K562 (cell line): ENCODE measurements around the gene KLHL29. TPM values are rescaled to one million over a fixed set of nuclear protein-coding genes. Genes with fewer than 3 reads are reported as not detected.

Experiments
- ATF1 ChIP-seq, 2 experiments: fragments of 450-650 bp in 1 of 2; IDR thresholded peaks; 2 replicates each; pipeline ENCODE4 v1.6.1; 2016; ENCODE audit warnings: missing compliant biosample characterization in 1 of 2, missing genetic modification characterization in 1 of 2
- BACH1 ChIP-seq: fragments of 200-800 bp; sonication (Bioruptor generic); IDR thresholded peaks from 2 replicates; pipeline ENCODE4 v1.6.1; 2016; ENCODE audit warnings: missing genetic modification characterization, missing compliant biosample characterization
- DPF2 ChIP-seq: fragments of 450-650 bp; IDR thresholded peaks from 2 replicates; pipeline ENCODE4 v1.6.1; 2016
- ELF1 ChIP-seq: fragments of 200-800 bp; sonication (Bioruptor generic); IDR thresholded peaks from 2 replicates; pipeline ENCODE4 v1.6.1; 2016; ENCODE audit warnings: missing genetic modification characterization, missing compliant biosample characterization
- NFYB ChIP-seq: IDR thresholded peaks from 2 replicates; pipeline ENCODE4 v1.6.1; 2011; ENCODE audit warnings: mild to moderate bottlenecking, moderate library complexity; ENCODE audit not compliant: insufficient read length; ENCODE audit errors: extremely low read depth
- NR2C2 ChIP-seq, 2 experiments: fragments of 200-800 bp in 1 of 2; sonication (Bioruptor generic) in 1 of 2; sonication (generic) in 1 of 2; formaldehyde crosslinking in 1 of 2; IDR thresholded peaks; 2 replicates each; pipeline versions ENCODE4 v1.6.1 to v1.8.0; 2016 to 2022; ENCODE audit warnings: mild to moderate bottlenecking in 1 of 2, missing compliant biosample characterization in 1 of 2, missing genetic modification characterization in 1 of 2, missing genetic modification reagents in 1 of 2
- USF1 ChIP-seq: sonication (generic); formaldehyde crosslinking; IDR thresholded peaks from 2 replicates; pipeline ENCODE4 v1.9.0; 2022; ENCODE audit warnings: mild to moderate bottlenecking, missing genetic modification reagents
- ZBTB40 ChIP-seq, 2 experiments: fragments of 450-650 bp in 1 of 2; sonication (generic) in 1 of 2; formaldehyde crosslinking in 1 of 2; IDR thresholded peaks; 2 replicates each; pipeline versions ENCODE4 v1.7.1 to v1.9.0; 2016 to 2022; ENCODE audit warnings: inconsistent platforms in 1 of 2, mild to moderate bottlenecking in 1 of 2, missing genetic modification reagents in 1 of 2
- ZNF143 ChIP-seq: sonication (generic); formaldehyde crosslinking; IDR thresholded peaks from 2 replicates; pipeline ENCODE4 v1.9.0; 2022; ENCODE audit warnings: mild to moderate bottlenecking, missing genetic modification reagents
- ZNF347 ChIP-seq: fragments of 450-650 bp; formaldehyde crosslinking; IDR thresholded peaks from 2 replicates; pipeline ENCODE4 v1.4.0; 2020; ENCODE audit warnings: low read depth, mild to moderate bottlenecking, moderate library complexity
- ZNF644 ChIP-seq: fragments of 200-800 bp; sonication (Bioruptor generic); IDR thresholded peaks from 2 replicates; pipeline ENCODE4 v1.6.1; 2016; ENCODE audit warnings: low read depth, missing genetic modification characterization, missing compliant biosample characterization
- polyA plus RNA-seq, 8 experiments: library from polyadenylated mRNA; depleted of rRNA in 4 of 8; stranded (reverse) in 5 of 8; unstranded in 3 of 8; fragments of >200 nt; fragmentation: Nextera tagmentation in 2 of 8; fragmentation: Illumina TruSeq in 1 of 8; extraction: Ambion mirVana in 2 of 8; extraction: Trizol in 1 of 8; gene quantifications; 2 replicates each; pipeline versions ENCODE4 v1.2.1 to v1.2.3, GENCODE V29; 2011 to 2014; ENCODE audit warnings: inconsistent platforms in 1 of 8, missing spikeins in 1 of 8
- total RNA-seq, 7 experiments: library from RNA; depleted of rRNA in 6 of 7; stranded (reverse); fragments of >200 nt in 6 of 7; fragmentation: Illumina TruSeq in 2 of 7; extraction: Trizol in 2 of 7; gene quantifications; 2 replicates each; pipeline versions ENCODE4 v1.2.1 to v1.2.3, GENCODE V29; 2011 to 2021; ENCODE audit warnings: low replicate concordance in 1 of 7
- TF ChIP-seq, protein P1 (sequence below): fragments of 450-650 bp; conservative IDR thresholded peaks from 2 replicates; pipeline ENCODE4 v1.6.1; 2016; ENCODE audit warnings: missing genetic modification characterization, low read depth, mild to moderate bottlenecking, missing compliant biosample characterization, moderate library complexity

The KLHL29 gene
- total and polyA plus RNA-seq, 9 of the 15 experiments (the other 6 are each of a cell fraction or from before 2014, with no cell fraction given) = 0.03 to 0.31 (median 0.08) TPM; not detected in 1

- TF ChIP-seq USF1 (CRISPR knock-in tag) (peak; percentile 82), ATF1 (CRISPR knock-in tag; IDR thresholded peaks at IDR 0.05) (no peak), ATF1 (tag; IDR thresholded peaks at IDR 0.05) (peak; percentile 40), NR2C2 (CRISPR knock-in tag; IDR thresholded peaks at IDR 0.05) (no peak), NR2C2 (tag; IDR thresholded peaks at IDR 0.05) (peak; percentile 42; the same call in 1 of the 2 replicates), NFYB (peak; percentile 84), ELF1 (peak; percentile 17; the same call in 1 of the 2 replicates), DPF2 (peak; percentile 35; the same call in 1 of the 2 replicates), ZNF644 (tag) (no peak), BACH1 (peak; percentile 26; the same call in 1 of the 2 replicates), ZBTB40 (IDR thresholded peaks at IDR 0.05) (0 out of 2 replicates have a peak, but pooled peaks have one; percentile 17), ZBTB40 (CRISPR knock-in tag; IDR thresholded peaks at IDR 0.05) (no peak), ZNF143 (CRISPR knock-in tag) (peak; percentile 86), ZNF347 (no peak)
- TF ChIP-seq, protein P1, sequence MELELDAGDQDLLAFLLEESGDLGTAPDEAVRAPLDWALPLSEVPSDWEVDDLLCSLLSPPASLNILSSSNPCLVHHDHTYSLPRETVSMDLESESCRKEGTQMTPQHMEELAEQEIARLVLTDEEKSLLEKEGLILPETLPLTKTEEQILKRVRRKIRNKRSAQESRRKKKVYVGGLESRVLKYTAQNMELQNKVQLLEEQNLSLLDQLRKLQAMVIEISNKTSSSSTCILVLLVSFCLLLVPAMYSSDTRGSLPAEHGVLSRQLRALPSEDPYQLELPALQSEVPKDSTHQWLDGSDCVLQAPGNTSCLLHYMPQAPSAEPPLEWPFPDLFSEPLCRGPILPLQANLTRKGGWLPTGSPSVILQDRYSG = no peak
Measured at GRCh38 chr2:23375448-23375847, 9.5 kb upstream of the KLHL29 start (continued).
